Heart left ventricle (tissue), 16 donors: ENCODE measurements around the gene TRPM1. TPM values are rescaled to one million over a fixed set of nuclear protein-coding genes. Genes with fewer than 3 reads are reported as not detected.
A peak's percentile ranks its signal among the peaks of the same experiment; 100 is the strongest.

Experiments
- ATAC-seq, 4 donors: fragments of 200-7000 bp; cut with Tn5 transposase; one replicate each; pipeline ENCODE4 v1.9.1; 2020 to 2022; ENCODE audit warnings: moderate library complexity in 4 of 4, mild to moderate bottlenecking in 3 of 4, moderate number of reproducible peaks in 1 of 4
- DNase-seq, 5 donors: peaks; one replicate each; pipeline ENCODE4 v3.0.0-alpha.2; 2020
- H3K27ac ChIP-seq, 12 donors: fragments of 200-600 bp; sonication (generic) in 4 of 12; one replicate each; pipeline versions ENCODE4 v1.5.0 to v1.8.0; 2016 to 2022; ENCODE audit warnings: mild to moderate bottlenecking in 2 of 12
- H3K27me3 ChIP-seq, 9 donors: fragments of 200-600 bp; sonication (generic) in 2 of 9; one replicate each; pipeline versions ENCODE4 v1.5.1 to v1.8.0; 2016 to 2022; ENCODE audit warnings: mild to moderate bottlenecking in 3 of 9
- H3K36me3 ChIP-seq, 9 donors: fragments of 200-600 bp; sonication (generic) in 2 of 9; one replicate each; pipeline versions ENCODE4 v1.5.0 to v1.8.0; 2018 to 2022; ENCODE audit warnings: mild to moderate bottlenecking in 2 of 9
- H3K4me1 ChIP-seq, 12 donors: fragments of 200-600 bp; sonication (generic) in 4 of 12; one replicate each; pipeline versions ENCODE4 v1.5.0 to v1.8.0; 2016 to 2022; ENCODE audit warnings: mild to moderate bottlenecking in 3 of 12
- H3K4me3 ChIP-seq, 12 donors: fragments of 200-600 bp; sonication (generic) in 4 of 12; one replicate each; pipeline versions ENCODE4 v1.5.0 to v1.8.0; 2017 to 2022; ENCODE audit warnings: mild to moderate bottlenecking in 9 of 12, moderate library complexity in 4 of 12
- H3K9me3 ChIP-seq, 12 donors: fragments of 200-600 bp; sonication (generic) in 4 of 12; one replicate each; pipeline versions ENCODE4 v1.5.0 to v1.8.0; 2016 to 2022; ENCODE audit warnings: mild to moderate bottlenecking in 1 of 12
- POLR2A ChIP-seq, 2 donors: fragments of 450-650 bp; IDR thresholded peaks; one replicate each; pipeline ENCODE4 v1.6.1; 2017; ENCODE audit warnings: antibody characterized with exemption in 2 of 2, mild to moderate bottlenecking in 2 of 2, moderate library complexity in 2 of 2
- WGBS, 4 donors: extraction: QIAGEN DNeasy Blood & Tissue Kit in 2 of 4; methylation state at CpG; one replicate each; pipeline versions ENCODE4 v1.1.5 to v1.1.7; 2013 to 2018; 5-methylcytosine and 5-hydroxymethylcytosine counted together
- intact Hi-C, 10 donors: fragments of 100-400 bp; cut with DNase I; formaldehyde crosslinking; loops; one replicate each; pipeline versions ENCODE4 v1.11.1 to v1.14.2; 2022
- polyA plus RNA-seq, 2 donors: library from polyadenylated mRNA; stranded (reverse); fragments of 200-250 nt; gene quantifications; one replicate each; pipeline ENCODE4 v1.2.3, GENCODE V29; 2013
- total RNA-seq, 9 donors: library from RNA; depleted of rRNA in 2 of 9; stranded (reverse); fragments of >200 nt in 2 of 9; fragmentation: NEBNext Ultra II Directional in 3 of 9; extraction: Animal tissue kit (Norgen Biotek cat#: 25700) in 3 of 9; gene quantifications; one replicate each; pipeline versions ENCODE4 v1.1.0 to v1.2.4, GENCODE V29; 2016 to 2023
- TF ChIP-seq, protein P1 (sequence below), 12 donors: fragments of 200-600 bp; sonication (generic) in 4 of 12; IDR thresholded peaks; one replicate each; pipeline versions ENCODE4 v1.5.0 to v1.8.0; 2018 to 2022; ENCODE audit warnings: antibody characterized with exemption in 12 of 12, mild to moderate bottlenecking in 5 of 12
- donor health status: ischemic (EF 13 %, LVEDD 7.1; RV severe dilation, severe dysfunction).
- donor health status: healthy with polysubstance abuse.
- donor health status: DM: no; HTN: yes; CAD: no.
- donor health status: DM: no; HTN: no; CAD: no.
- donor health status: ischemic (EF 25% LVEDD 6.9; RV normal size, moderate dysfunction).
- donor health status: ischemic (EF 25% LVEDD 5.7; RV mildly dilated, moderate dysfunction).
- donor health status: healthy.
- donor health status: DM: yes; HTN: yes; CAD: no.
- donor health status: ischemic (EF 35%, LVEDD 5.7; RV mildly dilated, moderate dysfunction).
- donor health status: nonischemic (EF 11% LVEDD 7.7; RV severe dilation, severe dysfunction).
- donor health status: DM: yes; HTN: yes; CAD: no.
- donor health status: PGD.
- donor health status: ischemic (EF 29% LVEDD 5.4; RV normal size, mild dysfunction).
- donor health status: nonischemic (EF 23%, LVEDD 6.1; RV moderate dilation, normal function).

TRPM1 gene
- total and polyA plus RNA-seq, 11 donors: 0.25 TPM; not detected in 10

DNA sequence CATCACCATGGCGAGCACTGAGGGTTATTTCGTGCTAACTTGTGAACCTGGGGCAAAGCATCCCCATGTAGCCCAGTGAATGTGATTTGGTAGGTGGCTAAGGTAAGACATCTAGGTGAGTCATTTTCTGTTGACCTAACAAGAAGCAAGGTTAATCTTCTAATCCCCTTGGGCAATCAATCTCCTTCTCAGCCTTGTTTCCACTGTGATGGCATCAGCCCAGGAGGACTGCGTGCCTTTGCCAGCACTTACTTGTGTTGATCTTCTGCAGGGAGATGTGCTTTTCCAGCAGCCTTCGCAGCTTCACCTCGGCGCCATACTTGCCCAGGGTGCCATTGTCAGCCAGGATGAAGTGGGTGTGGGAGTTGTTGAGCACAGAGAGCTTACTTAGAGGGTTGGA is 35.7 kb downstream of the TRPM1 start:
- Histone ChIP-seq H3K4me1 (peaks cover 0 to 8% (median 3%) of the 10 kb centered on the region in 12 donors), H3K27ac (no peak overlapping the region), H3K27me3 (no peaks in the 10 kb centered on the region), H3K36me3 (no peaks in the 10 kb centered on the region), H3K4me3 (no peak overlapping the region), H3K9me3 (no peaks in the 10 kb centered on the region)
- DNase-seq (no peak), ATAC-seq (no peak)
- 89 to 96% (median 95%) methylated on average over 6 of the region's 6 CpGs for WGBS, 4 donors
- intact Hi-C loops: loop anchor here in 2 of 10 donors (2.0 to 10.0 kb wide), 2 partner anchors 13 to 61 kb away; no protein-coding TSS in a partner anchor
- TF ChIP-seq, protein P1, sequence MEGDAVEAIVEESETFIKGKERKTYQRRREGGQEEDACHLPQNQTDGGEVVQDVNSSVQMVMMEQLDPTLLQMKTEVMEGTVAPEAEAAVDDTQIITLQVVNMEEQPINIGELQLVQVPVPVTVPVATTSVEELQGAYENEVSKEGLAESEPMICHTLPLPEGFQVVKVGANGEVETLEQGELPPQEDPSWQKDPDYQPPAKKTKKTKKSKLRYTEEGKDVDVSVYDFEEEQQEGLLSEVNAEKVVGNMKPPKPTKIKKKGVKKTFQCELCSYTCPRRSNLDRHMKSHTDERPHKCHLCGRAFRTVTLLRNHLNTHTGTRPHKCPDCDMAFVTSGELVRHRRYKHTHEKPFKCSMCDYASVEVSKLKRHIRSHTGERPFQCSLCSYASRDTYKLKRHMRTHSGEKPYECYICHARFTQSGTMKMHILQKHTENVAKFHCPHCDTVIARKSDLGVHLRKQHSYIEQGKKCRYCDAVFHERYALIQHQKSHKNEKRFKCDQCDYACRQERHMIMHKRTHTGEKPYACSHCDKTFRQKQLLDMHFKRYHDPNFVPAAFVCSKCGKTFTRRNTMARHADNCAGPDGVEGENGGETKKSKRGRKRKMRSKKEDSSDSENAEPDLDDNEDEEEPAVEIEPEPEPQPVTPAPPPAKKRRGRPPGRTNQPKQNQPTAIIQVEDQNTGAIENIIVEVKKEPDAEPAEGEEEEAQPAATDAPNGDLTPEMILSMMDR (IDR thresholded peaks at IDR 0.05): no peak
- TF ChIP-seq POLR2A (IDR thresholded peaks at IDR 0.05): no peak

DNA sequence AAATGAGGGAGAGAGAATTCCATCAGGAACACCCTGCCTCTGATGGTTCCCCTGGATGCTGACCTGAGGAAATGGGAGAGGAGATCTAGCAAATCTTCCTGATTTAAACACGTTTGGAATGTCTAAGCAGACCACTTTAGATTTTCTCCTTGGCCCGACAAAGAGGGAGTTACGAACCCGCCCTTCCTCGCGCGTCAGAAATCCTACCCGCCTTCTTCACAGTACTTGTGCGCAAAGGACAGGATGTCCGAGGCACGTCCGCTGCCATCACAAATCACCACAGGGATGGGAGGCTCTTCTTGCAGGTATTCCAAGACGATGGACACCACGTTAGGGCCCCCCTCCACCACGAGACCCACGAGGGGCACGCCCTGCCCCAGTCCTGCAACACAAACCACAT is 38.6 kb downstream of the TRPM1 start:
- H3K27ac ChIP-seq: peak overlapping the region; percentile 9 to 78 (median 60)
- WGBS, 4 donors: 64 to 82% (median 71%) methylated on average over 17 of the region's 17 CpGs

DNA sequence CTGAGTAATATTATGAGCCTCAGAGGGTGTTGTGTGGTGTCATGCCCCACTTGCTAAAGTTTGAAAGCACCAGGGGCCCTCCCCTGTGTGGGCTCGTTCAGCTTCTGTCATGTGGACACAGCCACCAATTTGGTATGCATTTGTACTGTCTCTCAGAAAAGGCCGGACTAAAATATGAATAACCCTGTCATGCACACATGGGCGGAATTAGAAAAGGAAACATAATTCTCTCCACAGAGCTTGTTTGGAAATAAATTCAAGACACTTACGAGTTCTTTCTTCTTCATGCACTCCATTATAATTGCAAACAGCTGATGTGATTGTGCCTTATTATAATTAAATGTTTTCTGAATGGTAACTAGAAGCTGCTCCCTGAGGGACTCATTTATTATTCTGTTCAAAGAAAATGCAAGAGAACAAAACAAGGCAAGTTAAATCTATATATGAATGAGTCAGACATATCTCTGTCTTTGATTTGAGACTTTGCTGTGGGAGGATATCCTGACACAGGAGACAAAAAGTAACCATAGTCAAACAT is 39.1 kb downstream of the TRPM1 start:
- H3K4me1 ChIP-seq: peaks cover 0 to 8% (median 1%) of the 10 kb centered on the region in 12 donors
- ATAC-seq (peak in 2 of 4 donors; percentile 21 to 66), DNase-seq (no peak)
- 60 to 66% (median 62%) methylated on average over 4 of the region's 4 CpGs for WGBS, 4 donors
- no peak overlapping the region for H3K4me3 ChIP-seq
- H3K27ac ChIP-seq: peak overlapping the region; percentile 9 to 78 (median 60)
- intact Hi-C loops: loop anchor here in 3 of 10 donors (5.0 to 10.0 kb wide), 3 partner anchors 50 to 70 kb away; partner anchors contain the start of gene MTMR10 (in 2 of the 3)
- H3K27me3 ChIP-seq: no peaks in the 10 kb centered on the region
- H3K36me3 ChIP-seq: no peaks in the 10 kb centered on the region
- TF ChIP-seq, protein P1 (IDR thresholded peaks at IDR 0.05): no peak
- no peak for TF ChIP-seq POLR2A (IDR thresholded peaks at IDR 0.05)
- no peaks in the 10 kb centered on the region for H3K9me3 ChIP-seq

More for the DNA sequence above, 38.6 kb downstream of the TRPM1 start:
- Histone ChIP-seq H3K4me1 (peaks cover 0 to 8% (median 3%) of the 10 kb centered on the region in 12 donors), H3K27me3 (no peaks in the 10 kb centered on the region), H3K36me3 (no peaks in the 10 kb centered on the region), H3K9me3 (no peaks in the 10 kb centered on the region), H3K4me3 (no peak overlapping the region)
- intact Hi-C loops: loop anchor here in 3 of 10 donors (5.0 to 10.0 kb wide), 3 partner anchors 49 to 71 kb away; partner anchors contain the start of gene MTMR10 (in 2 of the 3)
- ATAC-seq (peak in 3 of 4 donors; percentile 58 to 91 (median 76)), DNase-seq (peak; percentile 28 to 69 (median 41))
- no peak for TF ChIP-seq POLR2A (IDR thresholded peaks at IDR 0.05)
- TF ChIP-seq, protein P1 (IDR thresholded peaks at IDR 0.05): no peak

DNA sequence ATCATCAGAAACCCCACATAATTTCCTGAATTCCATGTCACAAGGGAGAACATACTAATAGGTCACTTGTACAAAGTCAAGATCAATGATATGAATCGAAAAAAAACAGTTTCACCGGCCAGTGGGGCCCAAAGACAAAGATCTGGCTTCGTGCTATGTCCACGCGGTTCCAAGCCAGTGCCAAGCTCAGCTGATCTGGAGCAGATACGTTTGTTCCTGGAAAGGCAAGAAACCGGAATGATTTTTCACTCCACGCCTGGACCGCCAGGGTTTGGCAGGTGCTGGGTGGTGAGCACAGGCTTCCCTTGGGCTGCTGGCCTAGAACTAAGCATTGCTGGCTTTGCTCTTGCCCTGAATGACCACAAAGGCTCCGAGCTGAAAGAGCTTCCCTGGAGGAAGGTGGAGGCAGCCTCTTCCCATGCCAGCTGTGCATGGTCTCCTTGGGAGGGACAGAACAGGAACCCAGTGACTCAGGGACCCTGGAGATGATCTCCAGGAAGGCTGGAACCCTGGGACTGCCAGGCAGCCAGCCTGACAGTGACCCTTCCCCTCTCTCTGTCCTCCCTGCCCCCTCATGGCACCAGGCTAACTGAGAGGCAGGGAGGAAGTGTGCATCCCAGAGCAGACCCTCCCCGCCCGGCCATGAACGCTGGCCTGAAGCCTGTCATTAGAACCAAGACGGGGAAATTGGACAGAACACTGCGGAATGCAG is 40.9 kb downstream of the TRPM1 start:
- no peak overlapping the region for H3K27ac ChIP-seq
- ATAC-seq (peak in 3 of 4 donors; percentile 27 to 66 (median 44)), DNase-seq (peak in 1 of 5 donors; percentile 59)
- H3K4me3 ChIP-seq: no peak overlapping the region
- no peaks in the 10 kb centered on the region for H3K36me3 ChIP-seq
- H3K4me1 ChIP-seq: peaks cover 0 to 8% (median 1%) of the 10 kb centered on the region in 12 donors
- intact Hi-C loops: loop anchor here in 3 of 10 donors (5.0 to 10.0 kb wide), 3 partner anchors 52 to 68 kb away; partner anchors contain the start of gene MTMR10 (in 2 of the 3)
- no peaks in the 10 kb centered on the region for H3K27me3 ChIP-seq
- peaks cover 0 to 13% (median 0%) of the 10 kb centered on the region in 12 donors for H3K9me3 ChIP-seq
- WGBS, 4 donors: 68 to 77% (median 72%) methylated on average over 15 of the region's 15 CpGs
- TF ChIP-seq, protein P1 (IDR thresholded peaks at IDR 0.05): no peak
- TF ChIP-seq POLR2A (IDR thresholded peaks at IDR 0.05): no peak
